Activated CD8-positive, alpha-beta memory T cell treated with anti-CD3 and anti-CD28 coated beads for 24 hours (primary cell): ENCODE data around the gene CTDSPL2.
A peak's percentile ranks its signal among the peaks of the same experiment; 100 is the strongest.
"Not testable (repeated sequence)": the region's sequence is repeated elsewhere in the genome, so short reads cannot be mapped to it uniquely, and the experiment has no call there.

ENCODE experiments used
- DNase-seq: peaks from one replicate; pipeline ENCODE4 v3.0.0-alpha.2; 2020

The CTDSPL2 gene

DNA sequence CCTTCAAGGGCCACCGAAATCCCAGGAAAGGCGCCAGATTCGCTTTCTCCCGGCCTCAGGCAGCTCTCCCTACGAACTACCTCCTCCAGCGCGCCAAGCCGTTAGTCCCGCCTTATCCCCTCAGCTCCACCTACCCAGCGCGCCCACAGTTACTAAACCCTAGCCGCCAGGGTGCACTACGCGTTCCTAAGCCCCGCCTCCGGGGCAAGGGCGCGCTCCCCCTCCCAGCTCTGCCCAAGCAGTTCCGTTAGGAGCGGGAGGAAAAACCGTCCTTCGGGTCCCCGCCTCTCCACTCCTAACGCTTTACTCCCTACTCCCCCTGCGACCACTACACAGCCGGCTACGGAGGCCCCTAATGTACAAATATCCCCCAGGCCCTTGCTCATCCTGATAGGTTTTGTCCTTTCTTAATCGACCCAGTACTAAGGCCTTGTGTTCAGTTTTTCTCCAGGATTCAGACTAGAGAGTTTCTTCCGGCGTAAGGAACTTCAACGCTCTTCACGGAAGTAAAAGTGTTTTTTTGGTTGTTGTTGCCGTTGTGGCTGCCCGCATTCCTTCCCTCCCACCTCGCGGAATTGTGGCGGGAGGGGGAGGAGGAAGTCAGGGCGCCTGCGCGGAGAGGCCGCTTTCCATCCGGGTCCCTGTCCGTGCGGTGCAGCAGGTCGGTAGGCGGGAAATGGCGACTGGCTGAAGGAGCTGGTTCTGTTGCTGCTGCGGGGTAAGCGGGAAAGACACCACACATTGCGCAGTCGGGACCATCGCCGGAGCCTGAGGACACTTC, at the start of gene CTDSPL2:
TSS of gene CTDSPL2 (plus strand) at position 655 of the 781 bp plus-strand sequence. CDS start 31,386 bp downstream, outside the sequence.
- DNase-seq: peak; percentile 97

DNA sequence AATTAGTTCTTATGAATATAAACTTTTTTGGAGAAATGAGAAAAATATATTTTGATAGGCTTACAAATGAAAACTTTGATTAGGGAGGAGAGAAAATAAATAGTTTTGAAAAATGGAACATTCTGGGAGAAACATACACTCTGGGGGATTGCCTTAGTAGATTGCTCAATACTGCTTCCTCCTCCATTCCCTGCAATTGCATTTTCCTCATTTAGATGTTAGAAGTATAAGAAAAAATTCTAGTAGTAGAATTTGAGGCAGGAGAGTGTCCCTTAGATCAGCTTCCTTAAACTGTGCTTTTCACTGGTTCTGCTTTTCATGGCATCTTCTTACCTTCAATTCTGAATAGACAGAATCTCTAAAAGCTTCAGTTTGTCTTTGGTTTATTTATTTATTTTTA, 46.2 kb upstream of the CTDSPL2 start:
- no peak for DNase-seq

DNA sequence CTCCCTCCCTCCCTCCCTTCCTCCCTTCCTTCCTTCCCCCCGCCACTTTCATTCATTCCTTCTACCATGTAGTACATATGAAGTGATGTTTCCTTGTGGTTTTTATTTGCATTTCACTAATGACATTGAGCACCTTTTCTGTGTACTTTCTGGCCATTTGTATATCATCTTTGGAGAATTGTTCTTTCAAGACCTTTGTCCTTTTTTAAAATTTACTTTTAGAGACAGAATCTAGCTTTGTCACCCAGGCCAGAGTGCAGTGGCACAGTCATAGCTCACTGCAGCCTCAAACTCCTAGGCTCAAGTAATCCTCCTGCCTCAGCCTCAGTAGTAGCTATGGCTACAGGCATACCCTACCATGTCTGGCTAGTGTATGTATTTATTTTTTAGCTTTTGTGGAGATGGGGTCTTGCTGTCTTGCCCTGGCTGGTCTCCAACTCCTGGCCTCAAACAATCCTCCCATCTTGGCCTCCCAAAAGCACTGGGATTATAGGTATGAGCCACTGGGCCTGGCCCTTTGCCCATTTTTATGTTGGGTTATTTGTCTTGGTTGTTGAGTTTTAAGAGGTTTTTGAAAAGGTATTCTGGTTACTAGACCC, 42.0 kb upstream of the CTDSPL2 start:
- no peak for DNase-seq

DNA sequence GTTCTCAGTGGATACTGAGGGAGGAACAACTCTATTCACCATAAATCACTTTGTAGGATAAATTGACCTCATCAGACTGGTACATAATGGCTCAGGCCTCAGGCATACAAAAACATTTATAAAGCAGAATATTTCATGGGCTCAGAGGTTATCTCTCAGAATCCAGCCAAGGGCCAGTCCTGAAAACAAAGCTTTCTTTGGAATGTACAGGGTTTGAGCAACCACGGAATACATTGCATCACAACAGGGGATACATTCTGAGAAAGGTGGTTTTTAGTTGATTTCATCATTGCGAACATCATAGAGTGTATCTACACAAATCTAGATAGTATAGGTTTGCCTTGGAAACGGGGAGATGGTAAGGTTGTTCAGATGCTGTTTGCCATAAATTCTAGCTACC, 33.4 kb upstream of the CTDSPL2 start:
- no peak for DNase-seq

DNA sequence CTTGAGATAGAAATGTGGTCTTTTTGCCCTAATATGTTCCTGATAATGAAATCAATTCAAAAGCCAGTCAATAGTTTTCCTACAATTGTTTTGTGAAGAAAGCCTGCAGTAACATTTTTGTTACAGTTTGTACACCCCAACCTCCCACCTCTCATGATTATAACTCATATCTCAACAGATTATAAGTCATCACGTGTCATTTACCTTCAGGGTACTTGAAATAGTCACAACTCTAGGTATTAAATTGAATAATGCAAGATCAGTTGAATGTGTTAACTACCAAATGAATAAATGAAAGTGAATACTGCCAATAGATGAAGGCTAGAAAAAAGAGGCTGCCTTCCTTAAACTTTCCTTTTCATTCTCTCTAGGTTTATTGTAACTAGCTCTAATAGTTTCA, 32.9 kb upstream of the CTDSPL2 start:
- no peak for DNase-seq

DNA sequence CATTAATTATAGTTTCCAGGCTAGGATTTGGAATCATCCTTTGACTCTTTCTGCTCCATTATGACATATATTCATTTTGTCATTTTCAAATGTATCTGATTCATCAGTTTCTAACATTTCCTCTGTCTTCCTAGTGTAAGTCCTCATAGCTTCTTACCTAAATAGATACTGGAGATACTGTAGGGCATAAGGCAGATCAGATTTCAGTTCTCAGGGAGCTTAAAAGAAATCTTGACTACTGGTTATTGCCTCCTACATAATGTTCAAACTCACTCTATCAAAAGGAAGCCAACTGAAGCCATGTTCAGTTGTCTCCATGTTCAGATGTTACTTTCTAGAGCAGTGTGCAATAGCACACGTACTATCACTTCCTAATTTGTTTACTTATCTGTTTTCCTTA, 29.6 kb upstream of the CTDSPL2 start:
- no peak for DNase-seq

DNA sequence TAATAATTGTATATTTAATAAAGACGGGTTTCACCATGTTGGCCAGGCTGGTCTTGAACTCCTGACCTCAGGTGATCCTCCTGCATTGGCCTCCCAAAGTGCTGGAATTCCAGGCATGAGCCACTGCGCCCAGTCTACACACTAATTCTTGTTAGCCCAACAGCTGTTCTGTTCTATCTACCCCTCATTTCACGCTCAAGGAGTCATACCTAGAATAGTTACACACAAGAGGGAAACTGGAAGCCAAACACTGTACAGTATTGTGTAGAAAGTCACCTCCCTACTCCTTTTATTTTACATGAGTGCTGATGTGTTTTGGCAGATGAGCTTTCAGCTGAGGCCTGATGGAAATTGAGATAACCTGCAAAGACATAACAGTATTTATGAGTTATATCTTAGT, 13.4 kb upstream of the CTDSPL2 start:
- no peak for DNase-seq

DNA sequence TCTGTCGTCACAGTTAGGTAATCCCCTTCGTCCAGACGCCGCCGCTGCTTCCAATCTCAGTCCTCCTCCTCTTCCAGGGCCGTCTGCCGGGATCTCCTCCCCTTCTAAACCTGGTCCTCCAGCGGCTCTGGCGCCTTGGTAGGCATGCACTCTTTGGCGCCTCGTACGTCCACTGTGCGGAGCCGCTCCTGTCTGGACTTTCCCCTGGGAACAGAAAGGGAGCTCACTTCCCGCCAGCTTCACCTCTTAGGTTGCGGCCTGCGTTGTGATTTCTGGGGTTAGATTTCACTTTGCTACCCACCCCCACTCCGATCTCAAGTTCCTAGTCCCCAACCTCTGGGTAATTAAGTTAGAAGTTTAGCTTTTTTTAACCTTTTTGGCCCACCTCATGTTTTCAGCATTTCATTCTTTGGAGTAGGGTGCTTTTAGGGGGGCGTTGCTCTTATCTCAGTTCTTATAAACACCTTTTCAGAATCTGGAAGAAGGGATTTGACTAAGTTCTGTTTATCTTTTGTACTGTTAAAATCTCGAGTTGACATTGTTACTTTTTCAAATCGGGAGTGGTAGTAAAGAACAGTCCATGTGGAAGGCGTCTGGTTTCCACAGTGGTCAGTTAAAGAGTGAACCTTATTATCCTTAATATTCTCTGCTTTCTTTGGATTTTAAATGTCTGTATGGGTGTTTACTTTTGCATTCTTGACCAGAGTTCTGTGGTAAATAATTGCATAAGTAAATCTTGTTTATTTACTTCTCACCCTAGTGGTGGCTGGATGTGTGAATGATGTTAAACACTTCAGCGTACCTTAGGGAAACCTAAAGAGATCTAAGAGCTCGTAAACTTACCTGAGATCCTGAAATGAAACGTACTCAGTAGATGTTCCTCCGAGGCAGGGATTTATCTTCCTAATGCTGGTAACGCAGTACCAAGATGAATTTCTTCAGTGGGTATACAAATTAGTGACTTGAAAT, 611 bp downstream of the CTDSPL2 start:
- no peak for DNase-seq

DNA sequence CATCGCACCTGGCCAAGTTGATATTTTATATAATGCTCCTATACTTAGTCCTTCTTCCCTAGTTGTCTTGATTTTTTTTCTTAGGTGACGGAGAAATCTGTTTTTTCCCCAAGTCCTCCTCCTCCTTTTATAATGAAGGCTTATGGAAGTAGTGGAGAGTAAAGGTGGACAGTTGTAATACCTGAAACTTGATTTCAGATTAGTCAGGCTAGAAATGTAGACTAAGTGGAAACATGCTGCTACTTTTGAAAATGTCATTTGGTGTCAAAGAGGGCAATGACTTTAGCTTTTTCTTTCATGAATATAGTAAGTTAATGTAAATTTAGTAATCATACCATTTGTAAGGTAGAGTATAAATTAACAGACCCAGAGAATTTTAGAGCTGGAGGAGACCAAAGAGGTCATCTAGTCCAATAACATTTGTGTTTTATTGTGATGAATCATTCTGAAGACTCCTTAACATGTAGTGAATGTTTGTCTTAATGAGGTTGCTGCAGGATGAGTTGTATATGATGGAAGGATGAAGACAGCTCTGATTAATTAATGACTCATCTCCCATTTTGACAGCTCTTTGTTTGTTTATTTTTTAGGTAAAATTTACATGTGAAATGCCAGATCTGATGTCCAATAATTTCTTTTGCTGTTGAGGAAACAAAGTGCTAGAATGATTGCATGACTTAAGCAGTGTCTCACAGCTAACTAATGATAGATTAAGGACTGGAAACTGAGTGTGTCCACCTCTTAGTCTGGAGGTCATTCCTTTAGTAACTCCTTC, 8.7 kb downstream of the CTDSPL2 start:
- no peak for DNase-seq

DNA sequence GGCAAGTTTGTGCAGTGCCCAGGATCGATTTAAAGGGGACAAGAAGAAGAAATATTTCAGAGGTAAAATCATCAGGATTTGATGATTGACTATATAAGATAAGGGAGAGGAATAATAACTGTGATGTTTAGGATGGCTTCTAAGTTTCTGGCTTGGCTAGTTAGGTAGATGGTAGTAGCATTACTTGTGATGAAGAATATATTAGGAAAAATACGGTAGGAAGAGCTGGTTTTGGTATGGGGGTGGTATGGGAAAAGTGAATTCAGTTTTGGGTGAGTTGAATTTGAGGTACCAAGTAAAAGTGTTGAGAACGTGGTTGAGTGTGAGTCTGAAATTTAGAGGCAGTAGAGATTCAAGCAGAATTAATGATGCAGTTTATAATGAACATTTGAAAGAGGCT, 11.0 kb downstream of the CTDSPL2 start:
- no peak for DNase-seq

DNA sequence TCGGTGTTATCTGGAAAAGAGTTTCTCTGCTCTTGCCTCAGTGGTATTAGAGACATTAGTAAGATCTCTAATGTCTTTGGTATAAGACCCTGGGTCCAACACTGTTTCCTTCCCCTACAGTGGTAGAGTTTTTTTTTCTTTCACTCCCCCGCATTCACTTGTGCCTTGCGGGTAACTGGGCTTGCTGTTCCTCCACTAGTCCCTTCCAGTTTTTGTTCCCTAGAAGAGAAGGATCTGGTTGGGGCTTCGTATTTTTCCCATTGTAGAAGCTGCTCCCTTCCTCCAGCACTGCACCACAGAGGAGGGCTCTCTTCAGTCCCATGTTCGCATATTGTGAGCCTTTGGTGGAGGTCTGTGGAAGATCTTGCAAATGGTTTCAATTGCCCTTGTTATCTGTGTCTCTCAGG, 13.7 kb downstream of the CTDSPL2 start:
- DNase-seq: no peak

DNA sequence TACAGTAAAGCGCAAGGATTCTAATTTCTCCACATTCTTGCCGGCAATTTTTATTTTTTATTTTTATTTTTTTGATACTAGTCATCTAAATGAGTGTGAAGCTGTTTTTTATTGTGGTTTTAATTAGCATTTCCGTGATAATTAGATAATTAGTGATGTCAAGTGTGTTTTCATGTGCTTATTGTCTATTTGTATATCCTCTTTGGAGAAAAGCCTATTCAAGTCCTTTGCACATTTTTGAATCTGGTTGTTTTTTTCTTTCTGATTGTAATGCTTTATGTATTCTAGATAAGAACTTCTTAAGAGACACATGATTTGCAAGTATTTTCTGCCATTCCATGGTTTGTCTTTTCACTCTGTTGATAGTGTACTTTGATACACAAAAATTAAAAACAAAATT, 16.1 kb downstream of the CTDSPL2 start:
- no peak for DNase-seq

DNA sequence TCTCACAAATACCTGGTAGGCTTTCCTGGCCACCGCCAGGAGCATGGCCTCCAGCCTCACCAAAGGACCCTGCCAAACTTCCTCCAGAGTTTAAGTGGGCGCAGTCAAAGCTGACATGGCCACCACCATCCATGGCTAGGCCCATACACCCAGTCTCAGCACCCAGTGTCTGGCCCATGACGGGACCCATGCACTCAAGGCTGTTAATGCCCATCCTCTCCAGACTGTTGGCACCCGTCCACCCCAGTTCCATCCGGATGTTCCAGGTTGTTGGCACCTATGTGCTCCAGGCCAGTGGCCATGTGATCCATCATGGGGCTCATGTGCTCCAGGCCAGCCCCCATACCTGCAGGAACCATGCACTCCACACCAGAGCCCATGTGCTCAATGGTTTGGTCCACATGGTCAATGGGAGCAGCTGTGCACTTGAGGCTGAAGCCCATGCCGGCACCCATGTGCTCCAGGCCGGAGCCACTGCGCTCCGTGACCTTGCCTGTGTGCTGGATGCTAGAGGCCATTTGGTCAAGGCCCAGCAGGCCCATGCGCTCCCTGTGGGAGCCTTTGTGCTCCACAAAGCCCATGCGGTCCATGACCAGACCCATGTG, 20.4 kb downstream of the CTDSPL2 start:
- no peak for DNase-seq

DNA sequence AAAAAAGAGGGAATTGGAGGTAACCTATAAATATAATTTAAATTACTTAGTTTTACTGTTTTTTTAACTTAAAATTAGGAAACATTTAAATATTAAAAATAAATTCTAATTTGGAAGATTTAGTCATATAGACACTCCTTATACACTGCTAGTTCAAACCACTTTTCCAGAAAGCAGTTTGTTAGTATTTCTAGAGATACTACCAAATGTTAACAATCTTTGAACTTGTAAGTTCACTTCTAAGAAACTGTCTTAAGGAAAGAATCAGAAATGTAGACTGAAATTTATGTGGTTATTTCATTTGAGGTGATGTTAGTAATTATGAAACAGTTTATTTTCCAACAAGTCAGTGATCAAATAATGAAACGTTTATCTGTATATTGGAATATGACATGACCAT, 22.7 kb downstream of the CTDSPL2 start:
- no peak for DNase-seq

DNA sequence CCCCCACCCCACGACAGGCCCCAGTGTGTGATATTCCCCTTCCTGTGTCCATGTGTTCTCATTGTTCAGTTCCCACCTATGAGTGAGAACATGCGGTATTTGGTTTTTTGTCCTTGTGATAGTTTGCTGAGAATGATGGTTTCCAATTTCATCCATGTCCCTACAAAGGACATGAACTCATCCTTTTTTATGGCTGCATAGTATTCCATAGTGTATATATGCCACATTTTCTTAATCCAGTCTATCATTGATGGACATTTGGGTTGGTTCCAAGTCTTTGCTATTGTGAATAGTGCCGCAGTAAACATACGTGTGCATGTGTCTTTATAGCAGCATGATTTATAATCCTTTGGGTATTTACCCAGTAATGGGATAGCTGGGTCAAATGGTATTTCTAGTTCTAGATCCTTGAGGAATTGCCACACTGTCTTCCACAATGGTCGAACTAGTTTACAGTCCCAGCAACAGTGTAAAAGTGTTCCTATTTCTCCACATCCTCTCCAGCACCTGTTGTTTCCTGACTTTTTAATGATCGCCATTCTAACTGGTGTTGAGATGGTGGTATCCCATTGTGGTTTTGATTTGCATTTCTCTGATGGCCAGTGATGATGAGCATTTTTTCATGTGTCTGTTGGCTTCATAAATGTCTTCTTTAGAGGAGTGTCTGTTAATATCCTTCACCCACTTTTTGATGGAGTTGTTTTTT, 26.3 kb downstream of the CTDSPL2 start:
- not testable (repeated sequence) for DNase-seq

DNA sequence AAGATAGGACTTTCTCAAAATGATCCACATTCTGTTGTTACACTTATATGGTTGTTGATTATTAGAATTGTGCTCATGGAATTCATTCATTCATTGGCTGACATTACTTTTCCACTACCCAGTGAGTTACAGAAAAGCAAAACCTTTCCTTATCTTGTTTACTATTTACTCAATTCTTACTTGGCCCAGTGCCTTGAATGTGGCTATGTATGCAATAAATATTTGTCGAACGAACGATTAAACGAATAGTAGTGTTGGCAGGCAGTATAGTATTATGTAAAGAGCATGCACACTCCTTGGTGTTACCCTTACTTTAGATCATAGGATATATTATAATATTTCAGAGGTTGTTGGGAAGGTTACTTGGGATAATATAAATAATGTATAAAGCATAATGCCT, 31.0 kb downstream of the CTDSPL2 start:
- DNase-seq: no peak

DNA sequence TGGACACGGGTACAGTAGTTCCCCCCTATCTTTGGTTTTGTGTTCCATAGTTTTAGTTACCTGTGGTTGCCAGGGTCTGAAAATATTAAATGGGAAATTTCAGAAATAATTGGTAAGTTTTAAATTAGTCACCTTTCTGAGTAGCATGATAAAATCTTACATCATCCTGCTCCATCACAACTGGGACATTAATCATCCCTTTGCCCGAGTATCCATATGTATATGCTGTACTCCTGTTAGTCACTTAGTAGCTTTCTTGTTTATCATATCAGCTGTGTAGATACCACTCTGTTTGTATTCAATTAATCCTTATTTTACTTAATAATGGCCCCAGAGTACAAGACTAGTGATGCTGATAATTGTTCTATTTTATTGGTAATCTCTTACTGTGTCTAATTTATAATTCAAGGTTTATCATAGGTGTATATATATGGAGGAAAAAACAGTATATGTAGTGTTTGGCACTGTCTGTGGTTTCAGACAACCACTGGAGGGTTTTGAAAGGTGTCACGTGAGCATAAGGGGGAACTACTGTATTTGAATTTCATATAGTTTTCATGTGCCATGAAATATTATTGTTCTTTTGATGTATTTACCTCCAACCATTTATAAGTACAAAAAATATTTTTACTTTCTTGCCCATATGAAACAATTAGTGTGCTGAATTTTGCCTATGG, 41.4 kb downstream of the CTDSPL2 start:
- no peak for DNase-seq

DNA sequence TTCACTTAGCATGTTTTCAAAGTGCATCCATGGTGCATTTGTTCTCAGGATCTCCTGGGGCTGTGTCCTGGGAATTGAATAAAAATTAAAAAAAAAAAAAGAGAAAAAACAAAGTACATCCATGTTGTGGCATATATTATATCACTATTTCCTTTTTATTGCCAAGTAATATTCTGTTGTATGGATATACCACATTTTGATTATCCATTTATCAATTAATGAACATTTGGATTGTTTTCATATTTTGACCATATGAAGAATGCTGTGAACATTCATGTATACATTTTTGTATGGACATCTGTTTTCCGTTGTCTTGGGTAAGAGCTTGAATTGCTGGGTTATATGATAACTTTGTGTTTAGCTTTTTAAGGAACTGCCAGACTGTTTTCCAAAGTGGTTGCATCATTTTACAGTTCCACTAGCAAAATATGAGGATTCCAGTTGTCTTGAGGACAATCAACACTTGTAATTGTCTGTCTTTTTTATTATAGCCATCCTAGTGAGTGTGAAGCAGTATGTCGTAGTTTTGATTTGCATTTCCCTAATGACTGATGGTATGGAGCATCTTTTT, 44.5 kb downstream of the CTDSPL2 start:
- no peak for DNase-seq

DNA sequence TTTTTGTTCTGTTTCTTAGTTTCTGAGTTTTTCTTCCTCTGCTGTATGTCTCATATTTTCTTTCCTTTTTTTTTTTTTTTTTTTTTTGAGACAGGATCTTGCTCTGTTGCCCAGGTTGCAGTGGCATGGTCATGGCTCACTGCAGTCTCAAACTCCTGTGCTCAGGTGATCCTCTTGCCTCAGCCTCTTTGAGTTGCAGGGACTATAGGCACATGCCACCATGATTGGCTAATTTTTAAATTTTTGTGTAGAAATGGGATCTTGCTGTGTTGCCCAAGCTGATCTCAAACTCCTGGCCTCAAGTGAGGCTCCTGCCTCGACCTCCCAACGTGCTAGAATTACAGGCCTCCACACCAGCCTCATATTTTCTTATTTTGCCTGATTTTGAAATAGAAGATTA, 51.9 kb downstream of the CTDSPL2 start:
- no peak for DNase-seq

DNA sequence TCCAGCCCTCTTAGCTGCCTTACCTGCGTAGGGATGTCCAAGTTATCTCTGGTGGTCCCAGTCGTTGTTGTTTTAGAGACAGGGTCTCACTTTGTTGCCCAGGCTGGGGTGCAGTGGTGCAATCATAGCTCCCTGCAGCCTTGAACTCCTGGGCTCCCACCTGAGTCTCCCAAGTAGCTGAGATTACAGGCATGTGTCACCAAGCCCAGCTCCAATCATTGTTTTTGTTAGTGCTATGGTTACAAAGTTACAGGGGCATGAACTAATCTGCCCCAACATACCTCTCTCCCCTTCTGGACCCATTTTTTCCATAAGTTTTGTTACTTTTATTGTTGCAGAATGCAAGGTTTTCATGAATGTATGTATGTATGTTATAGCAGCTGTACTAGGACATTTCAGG, 54.7 kb downstream of the CTDSPL2 start:
- no peak for DNase-seq

DNA sequence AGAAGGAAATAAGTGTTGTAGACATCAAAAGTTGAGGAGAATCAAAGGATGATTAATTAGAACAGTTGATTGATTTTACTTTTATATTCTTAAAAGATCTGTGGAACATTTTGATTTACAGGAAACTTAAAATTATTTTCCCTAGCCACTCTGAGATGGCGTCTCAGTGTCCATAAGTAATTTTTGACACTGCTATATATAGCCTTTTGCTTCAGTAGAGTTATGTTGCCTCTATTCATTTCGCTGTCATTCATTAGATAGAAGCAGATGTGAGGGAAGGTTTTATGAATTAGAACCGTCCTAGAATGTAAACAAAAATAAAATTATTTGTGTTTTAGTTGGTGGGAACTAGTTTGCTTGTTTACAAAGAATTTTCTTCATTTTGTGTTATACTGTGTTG, 58.5 kb downstream of the CTDSPL2 start:
- DNase-seq: no peak
